HepG2 (cell line): ENCODE data around the gene C1QL4. TPM values are rescaled to one million over a fixed set of nuclear protein-coding genes. Genes with fewer than 3 reads are reported as not detected.
A peak's percentile ranks its signal among the peaks of the same experiment; 100 is the strongest.

Experiments used
- ARID2 ChIP-seq: sonication (generic); formaldehyde crosslinking; IDR thresholded peaks from 2 replicates; pipeline ENCODE4 v1.8.1; 2022; ENCODE audit warnings: mild to moderate bottlenecking, missing genetic modification reagents, borderline replicate concordance
- BATF2 ChIP-seq: sonication (generic); formaldehyde crosslinking; IDR thresholded peaks from 2 replicates; pipeline ENCODE4 v1.8.0; 2022; ENCODE audit warnings: mild to moderate bottlenecking, missing genetic modification reagents, moderate library complexity
- KAT7 ChIP-seq: IDR thresholded peaks from 2 replicates; pipeline ENCODE4 v1.6.1; 2018; ENCODE audit warnings: borderline replicate concordance, missing compliant biosample characterization
- NR1H2 ChIP-seq: sonication (generic); formaldehyde crosslinking; IDR thresholded peaks from 2 replicates; pipeline ENCODE4 v1.8.1; 2022; ENCODE audit warnings: low read depth, missing genetic modification reagents, borderline replicate concordance
- RXRB ChIP-seq: IDR thresholded peaks from 2 replicates; pipeline ENCODE4 v1.6.1; 2016; ENCODE audit warnings: borderline replicate concordance, missing genetic modification reagents, missing compliant biosample characterization
- SOX5 ChIP-seq: IDR thresholded peaks from 2 replicates; pipeline ENCODE4 v1.6.1; 2016; ENCODE audit warnings: borderline replicate concordance
- TEAD3 ChIP-seq: optimal IDR thresholded peaks from 2 replicates; pipeline ENCODE3; 2016; ENCODE audit warnings: borderline replicate concordance
- ZBED4 ChIP-seq: sonication (generic); formaldehyde crosslinking; IDR thresholded peaks from 2 replicates; pipeline ENCODE4 v1.4.0; 2020; ENCODE audit warnings: missing genetic modification reagents, borderline replicate concordance
- ZFP82 ChIP-seq: sonication (generic); formaldehyde crosslinking; IDR thresholded peaks from 2 replicates; pipeline ENCODE4 v1.5.1; 2020; ENCODE audit warnings: mild to moderate bottlenecking, missing genetic modification reagents, borderline replicate concordance
- ZNF205 ChIP-seq: IDR thresholded peaks from 2 replicates; pipeline ENCODE4 v1.6.1; 2018; ENCODE audit warnings: missing biosample characterization, missing genetic modification reagents
- ZNF329 ChIP-seq: sonication (generic); formaldehyde crosslinking; IDR thresholded peaks from 2 replicates; pipeline ENCODE4 v1.9.0; 2021; ENCODE audit warnings: low read depth, mild to moderate bottlenecking, missing genetic modification reagents
- ZNF333 ChIP-seq: sonication (generic); formaldehyde crosslinking; IDR thresholded peaks from 2 replicates; pipeline ENCODE4 v1.4.0; 2020; ENCODE audit warnings: mild to moderate bottlenecking, missing genetic modification reagents, borderline replicate concordance
- ZNF547 ChIP-seq: sonication (generic); formaldehyde crosslinking; IDR thresholded peaks from 2 replicates; pipeline ENCODE4 v1.5.1; 2020; ENCODE audit warnings: mild to moderate bottlenecking, missing genetic modification reagents
- ZNF687 ChIP-seq: sonication (generic); formaldehyde crosslinking; IDR thresholded peaks from 2 replicates; pipeline ENCODE4 v1.5.1; 2020; ENCODE audit warnings: mild to moderate bottlenecking, missing genetic modification reagents, moderate library complexity
- ZNF800 ChIP-seq: sonication (generic); formaldehyde crosslinking; IDR thresholded peaks from 2 replicates; pipeline ENCODE4 v1.4.0; 2020; ENCODE audit warnings: missing genetic modification reagents
- ZZZ3 ChIP-seq: sonication (generic); formaldehyde crosslinking; IDR thresholded peaks from 2 replicates; pipeline ENCODE4 v1.4.0; 2020; ENCODE audit warnings: missing genetic modification reagents, mild to moderate bottlenecking, borderline replicate concordance
- polyA plus RNA-seq, 8 experiments: library from polyadenylated mRNA; depleted of rRNA in 3 of 8; stranded (reverse) in 7 of 8; unstranded in 1 of 8; fragments of >200 nt; fragmentation: Illumina TruSeq in 4 of 8; extraction: Trizol in 4 of 8; gene quantifications; 2 replicates each; pipeline versions ENCODE4 v1.2.1 to v1.2.3, GENCODE V29; 2011 to 2016; ENCODE audit warnings: low read depth in 4 of 8, missing spikeins in 1 of 8, mixed read lengths in 1 of 8; ENCODE audit not compliant: insufficient read depth in 1 of 8
- total RNA-seq, 5 experiments: library from RNA; depleted of rRNA; stranded (reverse); fragments of >200 nt; fragmentation: Illumina TruSeq; extraction: Trizol; gene quantifications; 2 replicates each; pipeline ENCODE4 v1.2.3, GENCODE V29; 2016; ENCODE audit warnings: low read depth in 1 of 5

C1QL4 gene
- total and polyA plus RNA-seq, 2 of the 13 experiments (the other 11 are each of a cell fraction or from before 2014, with no cell fraction given): 0.03 TPM; not detected in 1

GRCh38 chr12:49342066-49342913, 5.3 kb upstream of the C1QL4 start (continued):
- TF ChIP-seq ZNF800 (CRISPR knock-in tag) (peak; percentile 43; the same call in 1 of the 2 replicates), ZZZ3 (no peak), ZNF205 (CRISPR knock-in tag) (0 out of 2 replicates have a peak, but pooled peaks have one; percentile 14), ZFP82 (CRISPR knock-in tag) (no peak), TEAD3 (peak; percentile 26), ZNF547 (CRISPR knock-in tag) (peak; percentile 57; the same call in 1 of the 2 replicates), ZNF333 (CRISPR knock-in tag) (0 out of 2 replicates have a peak, but pooled peaks have one; percentile 44), ZNF687 (CRISPR knock-in tag) (peak; percentile 76), KAT7 (CRISPR knock-in tag) (peak; percentile 27; the same call in 1 of the 2 replicates), RXRB (peak; percentile 45; the same call in 1 of the 2 replicates), BATF2 (CRISPR knock-in tag) (no peak), ZBED4 (CRISPR knock-in tag) (peak; percentile 45; the same call in 1 of the 2 replicates), NR1H2 (CRISPR knock-in tag) (no peak), ZNF329 (CRISPR knock-in tag) (no peak), ARID2 (CRISPR knock-in tag) (no peak), SOX5 (CRISPR knock-in tag) (peak; percentile 21; the same call in 1 of the 2 replicates)
